ENCODE measurements around the gene C20orf141. TPM values are rescaled to one million over a fixed set of nuclear protein-coding genes. Genes with fewer than 3 reads are reported as not detected.

C20orf141 gene
- total and polyA plus RNA-seq, 2 of the 4 experiments (the other 2 are of a cell fraction): 0.36 to 0.91 TPM

DNA sequence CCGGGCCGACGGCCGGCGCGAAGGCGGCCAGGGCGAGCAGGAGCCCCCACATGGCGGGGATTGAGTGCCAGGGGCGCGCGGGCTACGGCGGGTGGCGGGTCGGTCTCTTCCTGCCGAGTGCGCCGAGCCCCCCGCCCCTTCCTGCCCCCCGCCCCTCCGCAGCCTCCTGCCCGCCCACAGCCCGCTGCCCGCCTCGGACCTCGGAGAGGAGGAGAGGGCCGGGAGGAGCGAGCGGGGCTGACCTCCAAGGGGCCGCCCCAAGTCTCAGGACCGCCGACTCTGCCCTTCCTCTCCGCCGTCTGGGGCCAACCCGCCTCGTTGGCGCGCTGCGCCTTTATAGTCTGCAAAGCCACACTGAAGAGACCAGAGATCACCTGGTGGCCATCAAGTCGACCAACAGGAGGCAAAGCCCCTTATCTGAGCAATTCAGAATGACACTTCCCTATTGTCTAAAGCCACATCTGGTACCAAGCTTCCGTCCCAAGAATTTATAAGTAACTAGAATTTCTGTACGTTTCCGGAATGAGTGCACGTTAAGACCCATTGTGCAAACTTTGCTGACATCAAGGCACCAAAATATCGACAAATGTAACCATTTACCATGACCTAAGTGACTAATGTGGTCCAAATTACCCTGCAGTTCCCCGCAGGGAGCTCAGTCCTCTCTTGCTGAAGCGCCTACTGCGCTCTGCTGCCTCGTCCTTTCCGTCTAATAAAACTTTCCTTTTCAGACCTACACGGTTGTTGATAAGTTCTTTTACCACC lies 14.1 kb upstream of the C20orf141 start, which contains the start of gene CPXM1 (continued):
- TF ChIP-seq RCOR1 (IDR thresholded peaks at IDR 0.05; ENCODE audit: insufficient replicate concordance, low read length) (no peak), FOS (IDR thresholded peaks at IDR 0.05; ENCODE audit: low read depth, low read length) (no peak)

DNA sequence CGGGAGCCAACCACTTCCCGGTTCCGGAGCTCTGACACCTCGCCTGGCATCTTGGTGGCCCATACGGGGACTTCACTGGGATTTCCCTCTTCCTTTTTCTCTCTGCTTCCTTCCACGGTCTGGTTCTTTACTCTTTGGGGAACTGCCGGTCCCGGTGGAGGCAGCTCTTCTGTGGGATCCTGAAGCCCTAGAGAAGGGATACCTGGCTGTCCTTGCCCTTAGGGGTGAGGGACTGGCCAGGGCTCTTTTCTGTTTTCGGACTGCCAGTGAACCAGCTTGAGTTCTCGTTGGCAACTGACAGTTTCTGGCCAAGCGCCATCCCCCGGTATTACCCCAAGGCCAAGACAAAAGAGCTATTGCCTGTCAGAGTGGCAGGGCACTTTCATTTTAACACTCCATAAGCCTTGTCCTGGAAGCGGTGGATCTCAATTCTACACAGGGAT lies 13.5 kb upstream of the C20orf141 start:
- Histone ChIP-seq H3K4me1 (ENCODE audit: control insufficient read depth, insufficient read depth, low read length) (peaks cover 3% of the 10 kb centered on the region; the same call in 1 of the 2 replicates), H3K23ac (ENCODE audit: low read depth, low read length) (no peak overlapping the region), H3K4ac (ENCODE audit: low read depth, low read length) (no peak overlapping the region), H3K4me3 (ENCODE audit: insufficient read depth, low read depth, low read length) (no peak overlapping the region), H3K4me2 (ENCODE audit: low read depth, low read length) (peak overlapping the region; percentile 7; the same call in 1 of the 2 replicates), H3K56ac (ENCODE audit: extremely low read depth, insufficient read depth, low read length) (no peak overlapping the region), H4K91ac (ENCODE audit: insufficient read depth, low read depth, low read length) (no peak overlapping the region), H3K36me3 (ENCODE audit: control insufficient read depth, insufficient read depth, low read length) (no peaks in the 10 kb centered on the region; the same call in 1 of the 2 replicates), H2BK15ac (ENCODE audit: low read depth, low read length) (no peak overlapping the region), H4K5ac (ENCODE audit: low read depth, low read length) (no peak overlapping the region), H2BK120ac (ENCODE audit: low read depth, low read length) (no peak overlapping the region), H4K8ac (ENCODE audit: low read depth in 2 of 2, low read length in 2 of 2) (no peak overlapping the region), H3K18ac (ENCODE audit: low read depth, low read length) (no peak overlapping the region), H2BK20ac (ENCODE audit: low read depth, low read length) (no peak overlapping the region), H4K20me1 (ENCODE audit: insufficient read depth, low read length) (no peaks in the 10 kb centered on the region), H2AK5ac (ENCODE audit: low read depth, low read length) (no peak overlapping the region), H2BK5ac (ENCODE audit: low read depth, low read length, poor library complexity, severe bottlenecking) (no peak overlapping the region), H3K27me3 (ENCODE audit: control insufficient read depth, insufficient read depth, low read length) (peaks cover 66% of the 10 kb centered on the region), H3K27ac (ENCODE audit: insufficient read depth, low read length) (no peak overlapping the region), H2AK9ac (replicated peaks; ENCODE audit: low read depth, low read length, poor library complexity) (no peak overlapping the region), H3K9ac (ENCODE audit: low read depth, low read length) (no peak overlapping the region), H3K9me3 (ENCODE audit: control insufficient read depth, insufficient read depth, low read length) (0 out of 2 replicates have a peak, but pooled peaks cover 9% of the 10 kb centered on the region), H2AFZ (replicated peaks; ENCODE audit: low read length, poor library complexity) (no peak overlapping the region), H3K14ac (replicated peaks; ENCODE audit: low read depth, low read length) (no peak overlapping the region), H3K79me1 (ENCODE audit: low read depth in 1 of 2, low read length in 2 of 2) (no peaks in the 10 kb centered on the region), H3K9me1 (ENCODE audit: insufficient read depth, low read length) (no peaks in the 10 kb centered on the region; the same call in 1 of the 2 replicates)
- CTCF ChIA-PET: no interaction called here
- ATAC-seq (ENCODE audit: low read depth) (no peak), DNase-seq (no peak)
- in situ Hi-C loops (cut with MboI; ENCODE audit: low sequenced_read_pairs) (loop anchor here (25.0 kb wide), 1 partner anchor 689 kb away; the partner anchor contains the start of gene STK35), intact Hi-C loops (cut with micrococcal nuclease) (loop anchor here (2.0 kb wide), 1 partner anchor 39 kb away; the partner anchor contains the start of genes PCED1A and VPS16), dilution Hi-C loops (cut with HindIII; ENCODE audit: low sequenced_read_pairs, unreplicated experiment) (no loop called here)
- POLR2A ChIA-PET (ENCODE audit: unreplicated experiment): no interaction called here
- no TSS peak for BruUV-seq (replicated peaks)
- 27% methylated on average over 9 of the region's 13 CpGs; no CpG with 5 or more reads in 1 of the 2 experiments for WGBS, 2 experiments (ENCODE audit: extremely low coverage in 2 of 2, insufficient read length in 1 of 2)
- no peak for TF ChIP-seq RFX5 (IDR thresholded peaks at IDR 0.05; ENCODE audit: low read depth, low read length)
- TF ChIP-seq, protein P1, sequence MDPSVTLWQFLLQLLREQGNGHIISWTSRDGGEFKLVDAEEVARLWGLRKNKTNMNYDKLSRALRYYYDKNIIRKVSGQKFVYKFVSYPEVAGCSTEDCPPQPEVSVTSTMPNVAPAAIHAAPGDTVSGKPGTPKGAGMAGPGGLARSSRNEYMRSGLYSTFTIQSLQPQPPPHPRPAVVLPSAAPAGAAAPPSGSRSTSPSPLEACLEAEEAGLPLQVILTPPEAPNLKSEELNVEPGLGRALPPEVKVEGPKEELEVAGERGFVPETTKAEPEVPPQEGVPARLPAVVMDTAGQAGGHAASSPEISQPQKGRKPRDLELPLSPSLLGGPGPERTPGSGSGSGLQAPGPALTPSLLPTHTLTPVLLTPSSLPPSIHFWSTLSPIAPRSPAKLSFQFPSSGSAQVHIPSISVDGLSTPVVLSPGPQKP (IDR thresholded peaks at IDR 0.05; ENCODE audit: borderline replicate concordance, low read depth, low read length): no peak
- TF ChIP-seq, protein P2, sequence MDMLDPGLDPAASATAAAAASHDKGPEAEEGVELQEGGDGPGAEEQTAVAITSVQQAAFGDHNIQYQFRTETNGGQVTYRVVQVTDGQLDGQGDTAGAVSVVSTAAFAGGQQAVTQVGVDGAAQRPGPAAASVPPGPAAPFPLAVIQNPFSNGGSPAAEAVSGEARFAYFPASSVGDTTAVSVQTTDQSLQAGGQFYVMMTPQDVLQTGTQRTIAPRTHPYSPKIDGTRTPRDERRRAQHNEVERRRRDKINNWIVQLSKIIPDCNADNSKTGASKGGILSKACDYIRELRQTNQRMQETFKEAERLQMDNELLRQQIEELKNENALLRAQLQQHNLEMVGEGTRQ (IDR thresholded peaks at IDR 0.05; ENCODE audit: low read depth, low read length): no peak
- TF ChIP-seq FOS (IDR thresholded peaks at IDR 0.05; ENCODE audit: low read depth, low read length): no peak
- TF ChIP-seq, protein P3, sequence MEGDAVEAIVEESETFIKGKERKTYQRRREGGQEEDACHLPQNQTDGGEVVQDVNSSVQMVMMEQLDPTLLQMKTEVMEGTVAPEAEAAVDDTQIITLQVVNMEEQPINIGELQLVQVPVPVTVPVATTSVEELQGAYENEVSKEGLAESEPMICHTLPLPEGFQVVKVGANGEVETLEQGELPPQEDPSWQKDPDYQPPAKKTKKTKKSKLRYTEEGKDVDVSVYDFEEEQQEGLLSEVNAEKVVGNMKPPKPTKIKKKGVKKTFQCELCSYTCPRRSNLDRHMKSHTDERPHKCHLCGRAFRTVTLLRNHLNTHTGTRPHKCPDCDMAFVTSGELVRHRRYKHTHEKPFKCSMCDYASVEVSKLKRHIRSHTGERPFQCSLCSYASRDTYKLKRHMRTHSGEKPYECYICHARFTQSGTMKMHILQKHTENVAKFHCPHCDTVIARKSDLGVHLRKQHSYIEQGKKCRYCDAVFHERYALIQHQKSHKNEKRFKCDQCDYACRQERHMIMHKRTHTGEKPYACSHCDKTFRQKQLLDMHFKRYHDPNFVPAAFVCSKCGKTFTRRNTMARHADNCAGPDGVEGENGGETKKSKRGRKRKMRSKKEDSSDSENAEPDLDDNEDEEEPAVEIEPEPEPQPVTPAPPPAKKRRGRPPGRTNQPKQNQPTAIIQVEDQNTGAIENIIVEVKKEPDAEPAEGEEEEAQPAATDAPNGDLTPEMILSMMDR (conservative IDR thresholded peaks at IDR 0.05; ENCODE audit: low read depth, low read length): no peak
- TF ChIP-seq RAD21 (IDR thresholded peaks at IDR 0.05; ENCODE audit: low read length): no peak
- TF ChIP-seq POLR2A (IDR thresholded peaks at IDR 0.05; ENCODE audit: low read depth, low read length): no peak
- no peak for TF ChIP-seq BHLHE40 (IDR thresholded peaks at IDR 0.05; ENCODE audit: low read depth, low read length)
- no peak for TF ChIP-seq MAZ (IDR thresholded peaks at IDR 0.05; ENCODE audit: borderline replicate concordance, low read depth, low read length)
- no peak for TF ChIP-seq SMC3 (IDR thresholded peaks at IDR 0.05; ENCODE audit: low read depth, low read length)
- TF ChIP-seq NFE2L2 (IDR thresholded peaks at IDR 0.05; ENCODE audit: low read depth, low read length): no peak
